ENCODE results near the gene BIVM. TPM values are rescaled to one million over a fixed set of nuclear protein-coding genes. Genes with fewer than 3 reads are reported as not detected.

BIVM gene
- total and polyA plus RNA-seq, 2 experiments from 2014 or later: 22.9 to 24.1 TPM

DNA sequence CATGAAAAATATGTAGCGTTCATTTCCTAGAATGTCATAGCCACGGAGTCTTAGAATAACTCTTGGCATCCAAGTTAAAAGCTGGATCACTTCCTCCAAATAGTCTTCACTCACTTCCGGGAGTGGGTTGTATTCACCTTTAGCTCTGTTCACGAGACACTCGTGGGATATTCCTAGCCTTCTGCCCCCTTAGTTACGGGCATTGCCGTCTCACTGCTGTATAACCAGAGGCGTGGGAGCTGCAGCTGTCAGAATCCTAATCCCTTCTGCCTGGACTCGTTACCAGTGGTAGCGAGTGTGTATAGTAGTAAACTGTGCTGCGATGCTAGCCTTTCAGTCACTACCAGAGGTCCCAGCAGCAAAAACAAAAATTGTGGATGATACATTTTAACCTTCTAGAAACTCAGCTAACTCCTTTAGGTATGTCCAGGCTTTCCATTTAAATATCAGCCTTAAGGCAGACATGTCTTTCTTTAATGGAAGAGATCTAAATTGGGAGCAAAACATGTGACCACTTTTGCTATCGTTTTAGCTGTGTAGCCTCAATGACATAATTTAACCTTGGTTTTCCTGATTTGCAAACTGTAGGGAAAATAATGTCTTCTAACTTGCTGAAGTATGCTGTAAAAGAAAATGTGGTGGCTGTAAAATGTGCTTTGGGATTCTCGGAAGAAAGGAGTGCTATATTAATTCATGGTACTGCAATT lies 81.0 kb downstream of the BIVM start:
- Histone ChIP-seq H3K79me2 (ENCODE audit: insufficient read depth) (no peaks in the 10 kb centered on the region), H3K36me3 (ENCODE audit: low read depth) (peaks cover 11% of the 10 kb centered on the region; the same call in 1 of the 2 replicates), H2AFZ (no peak overlapping the region), H3F3A (ENCODE audit: insufficient read depth) (no peaks in the 10 kb centered on the region; the same call in 1 of the 2 replicates), H3K9ac (no peak overlapping the region), H3K27ac (no peak overlapping the region), H3K4me2 (ENCODE audit: unreplicated experiment) (no peak overlapping the region), H3K4me1 (ENCODE audit: insufficient read depth) (no peaks in the 10 kb centered on the region), H3K9me2 (ENCODE audit: insufficient read depth) (no peaks in the 10 kb centered on the region), H3K4me3 (no peak overlapping the region), H3K9me3 (ENCODE audit: low read depth) (no peaks in the 10 kb centered on the region), H3K27me3 (replicated peaks; ENCODE audit: insufficient read depth) (no peaks in the 10 kb centered on the region), H4K20me1 (ENCODE audit: insufficient read depth) (no peaks in the 10 kb centered on the region)
- WGBS, 2 experiments (ENCODE audit: low coverage in 1 of 2, low lambda C conversion rate in 2 of 2, missing lambda C conversion rate in 2 of 2): 94 to 96% methylated on average over 13 of the region's 13 CpGs
- no peak for TF ChIP-seq EZH2phosphoT487 (IDR thresholded peaks at IDR 0.05; ENCODE audit: insufficient read depth, low read depth)
- TF ChIP-seq EZH2 (IDR thresholded peaks at IDR 0.05; ENCODE audit: insufficient read depth, poor library complexity, severe bottlenecking): no peak
- DNase-seq: no peak
- in situ Hi-C loops (cut with MboI): no loop called here

DNA sequence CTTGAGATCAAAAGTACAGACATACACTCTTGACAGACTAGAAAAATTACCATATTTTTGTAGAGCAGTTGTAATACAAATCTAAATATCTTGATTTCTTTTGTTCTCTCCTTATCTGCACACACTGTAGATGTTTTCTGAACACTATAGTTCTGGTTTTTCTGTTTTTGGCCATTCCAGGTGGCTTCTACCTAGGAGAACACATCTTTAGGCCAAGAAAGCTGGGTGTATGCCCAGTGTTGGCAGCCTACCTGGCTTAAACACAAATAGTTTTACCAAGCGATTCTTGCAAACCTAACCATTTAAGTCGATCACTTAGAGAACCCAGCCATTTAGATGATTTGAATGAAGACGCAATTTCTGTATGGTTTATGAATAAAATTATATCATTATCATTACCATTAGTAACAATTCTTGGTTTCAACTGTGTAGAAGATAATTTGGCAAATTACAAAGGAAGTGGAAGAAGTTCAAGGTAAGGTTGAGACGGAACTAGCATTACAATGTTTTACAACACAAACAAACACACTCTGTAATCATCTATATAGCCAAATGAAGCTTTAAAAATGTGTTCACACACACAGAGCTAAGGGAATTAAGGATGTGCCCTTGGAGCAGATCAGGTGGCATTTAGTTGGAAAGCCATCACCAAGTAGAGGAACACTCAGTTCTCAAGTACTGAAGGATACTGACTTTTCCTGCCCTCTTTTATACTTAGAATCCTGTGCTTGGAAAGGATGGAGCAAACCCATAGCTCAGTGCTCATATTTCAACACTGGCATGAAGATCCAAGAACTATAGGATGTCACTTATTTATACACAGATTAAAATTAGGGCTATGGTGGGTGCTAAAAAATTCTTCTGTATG lies 83.1 kb downstream of the BIVM start:
- H3K9me3 ChIP-seq (ENCODE audit: low read depth): no peaks in the 10 kb centered on the region
- no peaks in the 10 kb centered on the region for H3K79me2 ChIP-seq (ENCODE audit: insufficient read depth)
- H3K27ac ChIP-seq: no peak overlapping the region
- no peak overlapping the region for H3K9ac ChIP-seq
- no peak overlapping the region for H3K4me2 ChIP-seq (ENCODE audit: unreplicated experiment)
- 95 to 99% methylated on average over 4 of the region's 4 CpGs for WGBS, 2 experiments (ENCODE audit: low coverage in 1 of 2, low lambda C conversion rate in 2 of 2, missing lambda C conversion rate in 2 of 2)
- H3K4me3 ChIP-seq: no peak overlapping the region
- H3K9me2 ChIP-seq (ENCODE audit: insufficient read depth): no peaks in the 10 kb centered on the region
- no peak overlapping the region for H2AFZ ChIP-seq
- H3F3A ChIP-seq (ENCODE audit: insufficient read depth): no peaks in the 10 kb centered on the region; the same call in 1 of the 2 replicates
- no peaks in the 10 kb centered on the region for H4K20me1 ChIP-seq (ENCODE audit: insufficient read depth)
- in situ Hi-C loops (cut with MboI): no loop called here
- DNase-seq: no peak
- H3K27me3 ChIP-seq (replicated peaks; ENCODE audit: insufficient read depth): no peaks in the 10 kb centered on the region
- no peak for TF ChIP-seq EZH2phosphoT487 (IDR thresholded peaks at IDR 0.05; ENCODE audit: insufficient read depth, low read depth)
- no peak for TF ChIP-seq EZH2 (IDR thresholded peaks at IDR 0.05; ENCODE audit: insufficient read depth, poor library complexity, severe bottlenecking)
- no peaks in the 10 kb centered on the region for H3K4me1 ChIP-seq (ENCODE audit: insufficient read depth)
- H3K36me3 ChIP-seq (ENCODE audit: low read depth): no peaks in the 10 kb centered on the region

Other genes with a start within 250 kb of the BIVM start
- gene TPP2, start 202.1 kb upstream of the BIVM start, total RNA-seq (2014; rRNA removed; shearing (Covaris generic)): 41.3 and 50.6 TPM in 2 replicates
- gene TPP2, start 202.1 kb upstream of the BIVM start, polyA plus RNA-seq (2016; fragmentation: Nextera tagmentation; extraction: Ambion mirVana): 22.5 and 24.3 TPM in 2 replicates
- gene METTL21C, start 104.1 kb upstream of the BIVM start, total RNA-seq (2014; rRNA removed; shearing (Covaris generic)): not detected in 2 replicates
- gene METTL21C, start 104.1 kb upstream of the BIVM start, polyA plus RNA-seq (2016; fragmentation: Nextera tagmentation; extraction: Ambion mirVana): not detected in 2 replicates
- 21.1 and 22.4 TPM in 2 replicates for gene TEX30, start 25.3 kb upstream of the BIVM start, total RNA-seq (2014; rRNA removed; shearing (Covaris generic))
- 37.6 and 38.0 TPM in 2 replicates for gene TEX30, start 25.3 kb upstream of the BIVM start, polyA plus RNA-seq (2016; fragmentation: Nextera tagmentation; extraction: Ambion mirVana)
- 26.0 and 26.7 TPM in 2 replicates for gene POGLUT2, start 143 bp upstream of the BIVM start, total RNA-seq (2014; rRNA removed; shearing (Covaris generic))
- 26.4 and 27.7 TPM in 2 replicates for gene POGLUT2, start 143 bp upstream of the BIVM start, polyA plus RNA-seq (2016; fragmentation: Nextera tagmentation; extraction: Ambion mirVana)
- gene ERCC5, start 46.9 kb downstream of the BIVM start, total RNA-seq (2014; rRNA removed; shearing (Covaris generic)): 78.5 and 103 TPM in 2 replicates
- gene ERCC5, start 46.9 kb downstream of the BIVM start, polyA plus RNA-seq (2016; fragmentation: Nextera tagmentation; extraction: Ambion mirVana): 44.6 and 49.2 TPM in 2 replicates

All from GM23248 (cell line).